Parathyroid adenoma (tissue), 2 donors: ENCODE data around the gene GNAO1.

ENCODE experiments used
- H2AFZ ChIP-seq: fragments of 300-600 bp; sonication (generic); one replicate; pipeline ENCODE4 v1.7.0; 2017; ENCODE audit warnings: antibody characterized with exemption, mild to moderate bottlenecking
- H3K27ac ChIP-seq: fragments of 300-600 bp; sonication (generic); one replicate; pipeline ENCODE4 v1.7.0; 2017
- H3K27me3 ChIP-seq: fragments of 300-600 bp; sonication (generic); one replicate; pipeline ENCODE4 v1.7.0; 2017; ENCODE audit warnings: low read length; ENCODE audit not compliant: control insufficient read depth, insufficient read depth
- H3K36me3 ChIP-seq: fragments of 300-600 bp; sonication (generic); one replicate; pipeline ENCODE4 v1.7.0; 2017; ENCODE audit warnings: low read length; ENCODE audit not compliant: control insufficient read depth, insufficient read depth
- H3K4me1 ChIP-seq: fragments of 300-600 bp; sonication (generic); one replicate; pipeline ENCODE4 v1.7.0; 2017; ENCODE audit warnings: control low read depth
- H3K4me2 ChIP-seq: fragments of 300-600 bp; sonication (generic); one replicate; pipeline ENCODE4 v1.7.0; 2017; ENCODE audit warnings: low read length
- H3K4me3 ChIP-seq: fragments of 300-600 bp; sonication (generic); one replicate; pipeline ENCODE4 v1.7.0; 2017; ENCODE audit warnings: low read depth, low read length
- H3K79me2 ChIP-seq: fragments of 300-600 bp; sonication (generic); one replicate; pipeline ENCODE4 v1.7.0; 2017; ENCODE audit warnings: control low read depth
- H3K9ac ChIP-seq: fragments of 300-600 bp; sonication (generic); one replicate; pipeline ENCODE4 v1.7.0; 2017; ENCODE audit warnings: mild to moderate bottlenecking
- H3K9me3 ChIP-seq: fragments of 300-600 bp; sonication (generic); one replicate; pipeline ENCODE4 v1.7.0; 2017; ENCODE audit warnings: low read length; ENCODE audit not compliant: control insufficient read depth
- CTCF ChIP-seq: fragments of 300-600 bp; sonication (generic); IDR thresholded peaks from one replicate; pipeline ENCODE4 v1.7.0; 2017; ENCODE audit warnings: antibody characterized with exemption, mild to moderate bottlenecking
- donor health status: primary hyperparathyroidism.

The GNAO1 gene

GRCh38 chr16:56382459-56382858 is 191.2 kb downstream of the GNAO1 start:
- no peaks in the 10 kb centered on the region for H3K36me3 ChIP-seq
- H3K27ac ChIP-seq = no peak overlapping the region
- no peak overlapping the region for H2AFZ ChIP-seq
- no peak for TF ChIP-seq CTCF
- H3K4me3 ChIP-seq = no peak overlapping the region
- H3K79me2 ChIP-seq = peaks cover 34% of the 10 kb centered on the region
- H3K9ac ChIP-seq = no peak overlapping the region
- no peaks in the 10 kb centered on the region for H3K27me3 ChIP-seq
- H3K4me1 ChIP-seq = no peaks in the 10 kb centered on the region
- H3K4me2 ChIP-seq = no peak overlapping the region
- H3K9me3 ChIP-seq = no peaks in the 10 kb centered on the region

GRCh38 chr16:56382901-56383355 is 191.6 kb downstream of the GNAO1 start:
- Histone ChIP-seq H2AFZ (no peak overlapping the region), H3K27ac (no peak overlapping the region), H3K36me3 (no peaks in the 10 kb centered on the region), H3K4me2 (no peak overlapping the region), H3K79me2 (peaks cover 32% of the 10 kb centered on the region), H3K9me3 (no peaks in the 10 kb centered on the region), H3K4me3 (no peak overlapping the region), H3K9ac (no peak overlapping the region), H3K4me1 (no peaks in the 10 kb centered on the region), H3K27me3 (no peaks in the 10 kb centered on the region)
- no peak for TF ChIP-seq CTCF

GRCh38 chr16:56384074-56384721 is 192.9 kb downstream of the GNAO1 start:
- no peak overlapping the region for H2AFZ ChIP-seq
- H3K79me2 ChIP-seq = peaks cover 34% of the 10 kb centered on the region
- H3K27me3 ChIP-seq = no peaks in the 10 kb centered on the region
- H3K4me2 ChIP-seq = no peak overlapping the region
- no peaks in the 10 kb centered on the region for H3K36me3 ChIP-seq
- no peaks in the 10 kb centered on the region for H3K9me3 ChIP-seq
- H3K9ac ChIP-seq = no peak overlapping the region
- H3K27ac ChIP-seq = no peak overlapping the region
- no peaks in the 10 kb centered on the region for H3K4me1 ChIP-seq
- no peak overlapping the region for H3K4me3 ChIP-seq
- TF ChIP-seq CTCF = no peak

- Histone ChIP-seq H3K9me3 (no peaks in the 10 kb centered on the region), H2AFZ (no peak overlapping the region), H3K4me2 (no peak overlapping the region), H3K9ac (no peak overlapping the region), H3K79me2 (peaks cover 29% of the 10 kb centered on the region), H3K4me3 (no peak overlapping the region), H3K27ac (no peak overlapping the region), H3K36me3 (no peaks in the 10 kb centered on the region), H3K4me1 (no peaks in the 10 kb centered on the region), H3K27me3 (no peaks in the 10 kb centered on the region)
- no peak for TF ChIP-seq CTCF
Measured at GRCh38 chr16:56387396-56387795, 196.1 kb downstream of the GNAO1 start.

DNA sequence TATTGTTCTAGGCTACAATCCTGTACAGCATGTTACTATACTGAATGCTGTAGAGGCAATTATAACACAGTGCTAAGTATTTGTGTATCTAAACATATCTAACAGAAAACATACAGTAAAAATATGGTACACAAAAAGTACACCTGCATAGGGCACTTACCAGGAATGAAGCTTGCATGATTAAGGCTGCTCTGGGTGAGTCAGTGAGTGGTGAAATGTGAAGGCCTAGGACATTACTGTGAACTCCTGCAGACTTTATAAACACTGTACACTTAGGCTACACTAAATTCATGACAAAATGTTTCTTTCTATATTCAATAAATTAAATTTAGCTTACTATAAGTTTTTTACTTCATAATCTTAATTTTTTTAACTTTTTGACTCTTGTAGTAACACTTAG is 196.9 kb downstream of the GNAO1 start:
- no peaks in the 10 kb centered on the region for H3K27me3 ChIP-seq
- no peaks in the 10 kb centered on the region for H3K36me3 ChIP-seq
- H3K4me3 ChIP-seq = no peak overlapping the region
- no peak overlapping the region for H3K9ac ChIP-seq
- no peak overlapping the region for H2AFZ ChIP-seq
- TF ChIP-seq CTCF = no peak
- no peak overlapping the region for H3K4me2 ChIP-seq
- H3K79me2 ChIP-seq = peaks cover 29% of the 10 kb centered on the region
- H3K9me3 ChIP-seq = no peaks in the 10 kb centered on the region
- no peaks in the 10 kb centered on the region for H3K4me1 ChIP-seq
- no peak overlapping the region for H3K27ac ChIP-seq
